Stromal cell of bone marrow (primary cell): ENCODE data around the gene MRPS24.
"Not testable (repeated sequence)": the region's sequence is repeated elsewhere in the genome, so short reads cannot be mapped to it uniquely, and the experiment has no call there.

Source experiments
- DNase-seq: peaks from one replicate; pipeline ENCODE4 v3.0.0-alpha.2; 2012; ENCODE audit warnings: low read depth

MRPS24 gene

DNA sequence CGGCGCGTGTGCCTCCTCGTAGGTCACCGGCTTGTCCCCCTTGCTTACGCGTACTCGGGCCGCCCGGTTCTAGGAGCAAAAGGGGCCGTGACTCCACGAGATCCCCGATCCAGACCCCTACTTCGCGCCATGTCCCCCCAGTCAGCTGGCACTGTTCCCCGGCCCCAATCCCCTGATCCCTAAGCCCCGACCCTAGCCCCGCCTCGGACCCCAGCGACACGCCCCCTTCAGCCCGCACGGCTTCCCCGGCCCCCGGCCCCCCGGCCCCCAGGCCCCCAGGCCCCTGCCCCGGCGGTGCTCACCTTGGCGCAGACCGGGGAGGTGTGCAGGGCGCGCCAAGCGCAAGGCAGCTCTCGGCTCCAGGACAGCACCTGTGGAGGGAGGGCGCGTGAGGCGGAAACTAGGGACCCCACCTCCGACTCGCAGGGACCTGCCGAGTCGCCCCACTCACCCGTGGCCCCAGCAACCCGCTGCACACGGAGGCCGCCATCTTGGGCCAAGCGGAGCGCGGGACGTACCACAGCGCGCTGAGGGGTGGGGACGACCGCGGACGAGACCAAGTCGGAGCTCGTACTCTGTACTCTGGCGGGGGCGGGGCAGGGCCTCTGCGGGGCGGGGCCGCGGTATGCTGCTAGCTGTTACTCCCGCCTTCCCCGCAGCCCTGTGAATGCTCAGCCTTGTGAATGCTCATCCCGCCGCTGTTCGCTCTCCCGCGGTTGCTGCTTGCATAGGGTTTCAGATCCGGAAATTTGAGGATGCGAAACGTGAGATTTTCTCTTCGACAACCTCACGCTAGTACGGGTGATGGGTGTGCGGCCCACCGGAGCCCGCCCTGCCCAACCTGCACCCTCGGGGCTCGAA lies at the start of gene MRPS24:
MRPS24 (minus strand) TSS at position 512 of the 861 bp plus-strand sequence; CDS start at position 490, 22 bp downstream.
- peak; percentile 89 for DNase-seq

DNA sequence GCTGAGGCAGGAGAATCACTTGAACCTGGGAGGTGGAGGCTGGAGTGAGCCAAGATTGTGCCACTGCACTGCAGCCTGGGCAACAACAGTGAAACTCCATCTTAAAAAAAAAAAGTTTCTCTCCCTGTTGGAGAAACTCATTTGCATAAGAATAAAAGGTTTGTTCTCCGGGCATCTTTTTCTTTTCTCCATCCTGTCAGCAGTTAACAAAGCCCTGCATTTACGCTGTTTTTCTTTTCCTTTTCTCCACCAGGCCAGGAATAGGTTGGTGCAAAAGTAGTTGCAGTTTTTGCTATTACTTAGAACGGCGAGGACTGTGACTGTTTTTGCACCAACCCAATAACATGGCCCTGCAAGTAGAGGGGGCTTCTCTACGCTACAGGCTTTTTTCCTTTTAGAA lies 46.6 kb upstream of the MRPS24 start:
- DNase-seq = no peak

DNA sequence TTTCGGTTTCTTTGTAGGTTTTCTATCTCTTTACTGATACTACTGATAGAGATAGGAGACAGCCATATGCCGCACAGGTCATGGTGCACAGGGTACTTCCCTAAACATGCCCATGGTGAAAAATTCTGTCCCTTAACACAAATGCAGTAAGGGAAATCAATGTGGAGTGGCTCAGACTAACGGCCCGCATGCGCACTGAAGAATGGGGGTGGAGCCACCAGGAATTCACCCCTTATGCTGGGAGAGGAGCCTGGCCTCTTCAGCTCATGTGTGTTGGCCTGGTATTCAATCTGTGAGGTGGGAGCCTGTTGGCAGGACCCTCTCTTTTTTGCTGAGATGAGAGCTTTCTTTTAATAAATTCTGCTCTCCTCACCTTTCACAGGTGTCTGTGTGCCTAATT lies 45.5 kb upstream of the MRPS24 start:
- DNase-seq = no peak

DNA sequence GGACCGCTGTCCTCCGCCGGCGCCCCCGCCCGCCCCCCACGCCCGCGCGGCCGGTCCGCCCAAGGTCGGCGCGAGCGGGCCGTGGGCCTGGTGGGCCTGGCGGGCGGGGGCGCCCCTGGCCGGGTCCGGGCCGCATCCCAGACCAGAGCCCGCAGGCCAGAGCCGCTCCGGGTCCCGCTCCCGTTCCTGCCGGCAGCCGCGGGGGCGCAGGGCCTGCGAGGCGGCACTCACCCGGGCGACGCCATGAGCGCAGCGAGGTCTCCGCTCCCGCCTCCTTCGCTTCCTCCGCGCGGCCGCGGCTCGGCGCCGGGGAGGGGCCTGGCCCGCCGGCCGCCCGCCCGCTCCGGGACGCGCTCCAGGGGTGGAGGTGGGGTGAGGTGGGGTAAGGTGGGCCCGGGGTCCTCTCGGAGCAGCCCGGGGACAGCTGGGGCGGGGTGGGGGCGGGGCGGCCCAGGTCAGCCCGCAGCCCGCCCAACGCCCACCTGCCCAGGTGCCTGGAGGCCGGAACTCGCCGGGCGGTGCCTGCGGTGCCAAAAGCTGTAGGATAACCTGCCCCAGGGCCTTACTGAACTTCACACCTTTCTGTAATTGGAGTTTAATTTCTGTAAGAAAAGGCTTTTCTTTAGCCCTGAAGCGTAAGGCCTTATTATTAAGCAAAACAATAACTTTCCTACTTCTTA lies 37.2 kb upstream of the MRPS24 start, which contains the start of gene URGCP:
URGCP (minus strand) TSS at position 266 of the 680 bp plus-strand sequence; CDS start at position 245, 21 bp downstream.
- no peak for DNase-seq

DNA sequence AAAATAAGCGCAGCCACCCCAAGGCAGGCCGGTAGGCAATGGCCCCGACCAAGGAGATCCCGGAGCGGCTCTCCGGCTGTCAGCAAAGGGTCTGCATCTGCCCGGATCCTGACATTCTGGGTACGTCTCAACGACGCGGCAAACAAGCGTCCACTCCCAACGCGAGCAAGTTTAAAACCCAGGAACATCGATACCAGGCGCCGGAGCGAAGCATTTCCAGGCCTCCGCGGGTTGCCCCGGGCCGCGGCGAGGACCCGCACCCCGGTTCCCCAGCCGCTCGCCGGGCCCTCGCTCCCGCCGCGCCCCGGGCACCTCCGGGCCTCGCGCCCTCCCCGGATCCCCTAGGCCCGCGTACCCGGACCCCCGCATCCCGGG lies 36.6 kb upstream of the MRPS24 start:
- no peak for DNase-seq

DNA sequence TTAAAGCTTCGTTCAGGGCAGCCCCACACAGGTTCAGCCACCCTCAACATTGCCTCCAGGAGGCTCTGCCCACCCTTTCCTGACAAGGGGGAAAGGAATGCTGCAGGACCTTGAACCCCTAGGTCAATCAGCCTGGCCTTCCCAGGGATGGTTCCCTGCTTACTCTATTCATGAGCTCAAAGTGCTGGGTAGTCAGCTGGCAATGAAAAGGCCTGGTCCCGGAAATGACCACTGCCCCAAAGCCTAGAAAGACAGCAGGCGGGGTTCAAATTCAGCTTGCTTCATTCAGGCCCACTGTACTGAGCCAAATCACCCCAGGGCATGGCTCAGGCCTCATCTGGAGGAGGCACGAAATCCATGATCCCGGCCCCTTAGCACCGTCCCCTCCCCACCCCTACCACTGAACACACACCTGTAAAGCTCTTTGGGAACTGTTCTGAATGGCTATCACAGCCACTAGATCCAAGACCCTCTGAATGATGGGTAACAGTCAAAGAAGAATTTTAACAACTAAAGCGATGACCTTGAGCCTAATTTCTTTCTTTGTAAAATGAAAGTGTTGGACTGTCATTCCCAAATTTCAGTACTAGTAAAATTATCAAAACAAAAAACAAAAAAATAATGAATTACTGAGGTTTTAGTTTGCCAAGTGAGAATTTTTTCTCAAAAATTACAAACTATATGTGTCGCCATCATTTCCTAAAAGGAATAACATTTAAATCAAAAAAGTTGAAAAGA lies 36.1 kb upstream of the MRPS24 start:
- DNase-seq = no peak

DNA sequence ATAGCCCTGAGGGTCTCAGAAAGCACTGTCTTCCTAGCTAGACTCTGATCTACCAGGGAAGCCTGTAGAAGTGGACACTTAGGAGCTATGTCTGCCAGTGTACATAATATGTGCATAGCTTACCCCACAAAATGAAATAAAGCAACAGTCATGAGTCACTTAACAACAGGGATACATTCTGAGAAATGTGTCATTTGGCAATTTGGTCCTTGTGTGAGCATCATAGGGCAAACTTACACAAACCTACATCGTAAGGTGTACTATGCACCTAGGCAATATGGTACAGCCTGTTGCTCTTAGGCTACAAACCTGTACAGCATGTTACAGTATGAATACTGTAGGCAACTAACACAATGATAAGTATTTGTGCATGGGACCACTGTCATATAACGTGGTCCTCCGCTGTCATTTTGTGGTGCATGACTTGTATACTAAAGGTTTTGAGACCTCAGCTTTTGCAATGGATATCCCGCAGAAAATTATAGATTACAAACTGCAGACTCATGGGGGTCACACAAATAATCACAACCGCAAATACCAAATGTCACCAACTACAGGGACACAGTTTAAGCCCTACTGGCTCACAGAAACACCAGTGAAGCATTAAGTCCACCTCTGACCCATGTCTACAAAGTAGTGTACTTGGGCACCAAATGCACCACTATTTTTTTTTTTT lies 35.4 kb upstream of the MRPS24 start:
- DNase-seq = no peak

DNA sequence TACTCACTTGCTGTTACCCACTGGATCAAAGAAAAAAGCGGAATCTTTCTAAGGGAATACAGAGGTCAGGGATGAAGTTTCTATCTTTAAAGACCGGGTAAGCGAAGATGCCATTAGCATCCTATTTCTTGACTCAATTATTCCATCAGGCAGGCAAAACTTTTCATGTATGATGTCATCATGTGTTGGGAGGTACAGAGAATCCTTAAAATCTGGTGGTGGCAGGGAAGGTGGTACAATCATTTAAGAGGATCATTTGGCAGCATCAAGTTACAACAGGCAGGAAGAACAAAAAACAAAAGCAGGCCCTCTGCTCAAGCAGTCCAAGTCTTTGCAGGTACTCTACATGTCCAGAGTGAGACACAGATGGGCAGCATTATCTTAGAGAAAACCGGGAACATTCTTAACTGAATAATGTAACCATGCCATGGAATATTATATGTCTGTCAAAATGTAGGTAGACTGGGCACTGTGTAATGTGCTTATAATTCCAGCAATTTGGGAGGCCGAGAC lies 33.3 kb upstream of the MRPS24 start:
- DNase-seq = no peak

DNA sequence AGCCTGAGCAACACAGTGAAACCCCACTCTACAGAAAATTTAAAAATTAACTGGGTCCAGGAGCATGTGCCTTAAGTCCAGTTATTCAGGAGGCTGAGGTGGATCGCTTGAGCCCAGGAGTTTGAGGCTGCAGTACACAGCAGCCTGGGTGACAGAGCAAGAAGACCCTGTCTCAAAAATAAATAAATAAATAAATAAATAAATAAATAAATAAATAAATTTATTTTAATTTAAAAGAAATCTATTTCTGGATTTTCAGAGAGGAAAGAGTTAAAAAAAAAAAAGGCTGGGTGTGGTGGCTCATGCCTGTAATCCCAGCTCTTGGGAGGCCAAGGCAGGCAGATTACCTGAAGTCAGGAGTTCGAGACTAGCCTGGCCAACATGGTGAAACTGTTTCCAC lies 29.3 kb upstream of the MRPS24 start:
- not testable (repeated sequence) for DNase-seq

DNA sequence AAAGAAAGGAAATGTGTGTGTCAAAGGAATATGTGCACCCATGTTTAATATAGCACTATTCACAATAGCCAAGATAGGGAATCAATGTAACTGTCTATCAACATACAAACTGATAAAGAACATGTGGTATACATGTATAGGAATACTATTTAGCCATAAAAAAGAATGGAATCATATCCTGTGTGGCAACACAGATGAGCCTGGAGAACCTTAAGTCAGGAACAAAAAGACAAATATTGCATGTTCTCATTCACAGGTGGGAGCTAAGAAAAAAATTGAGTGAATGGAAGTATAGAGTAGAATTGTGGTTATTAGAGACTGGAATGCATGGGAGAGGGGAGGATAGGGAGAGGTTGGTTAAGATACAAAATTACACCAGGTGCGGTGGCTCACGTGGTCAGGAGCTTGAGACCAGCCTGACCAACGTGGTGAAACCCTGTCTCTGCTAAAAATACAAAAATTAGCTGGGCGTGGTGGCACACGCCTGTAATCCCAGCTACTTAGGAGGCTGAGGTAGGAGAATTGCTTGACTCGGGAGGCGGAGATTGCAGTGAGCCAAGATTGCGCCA lies 26.6 kb upstream of the MRPS24 start:
- no peak for DNase-seq

DNA sequence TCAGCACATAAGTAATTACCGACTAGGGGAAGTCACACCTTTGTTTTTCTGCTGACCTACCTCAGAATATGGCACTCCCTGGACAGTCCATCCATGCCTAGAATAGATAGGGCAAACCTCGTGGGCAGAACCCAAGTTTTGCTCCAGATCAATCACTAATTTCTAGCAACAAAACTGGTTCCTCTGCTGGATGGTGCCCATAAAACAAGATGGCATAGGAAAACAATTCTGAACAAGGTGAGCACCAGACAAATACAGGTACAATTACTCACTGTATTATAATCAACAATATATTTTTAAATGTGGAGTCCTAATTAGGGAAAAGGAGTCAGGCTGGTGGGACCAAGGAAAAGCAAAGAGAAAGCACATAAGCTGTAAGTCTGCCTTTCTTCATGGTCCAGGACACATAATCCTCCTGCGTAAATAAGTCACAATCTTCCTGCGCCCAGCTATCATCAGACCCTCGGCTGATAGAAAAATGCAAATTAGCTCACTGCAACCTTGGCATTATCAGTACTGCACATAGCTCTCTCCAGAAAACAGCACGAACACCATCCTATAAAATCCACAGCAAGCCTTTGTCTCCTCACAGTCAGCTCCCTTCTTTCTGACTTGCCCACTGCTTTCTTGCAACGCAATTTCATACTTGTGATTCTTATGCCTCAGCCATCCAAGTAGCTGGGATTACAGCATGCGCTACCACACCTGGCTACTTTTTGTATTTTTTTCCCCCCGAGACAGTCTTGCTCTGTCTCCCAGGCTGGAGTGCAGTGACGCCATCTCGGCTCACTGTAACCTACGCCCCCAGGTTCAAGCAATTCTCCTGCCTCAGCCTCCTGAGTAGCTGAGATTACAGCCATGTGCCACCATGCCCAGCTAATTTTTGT lies 22.0 kb upstream of the MRPS24 start:
- DNase-seq = no peak

DNA sequence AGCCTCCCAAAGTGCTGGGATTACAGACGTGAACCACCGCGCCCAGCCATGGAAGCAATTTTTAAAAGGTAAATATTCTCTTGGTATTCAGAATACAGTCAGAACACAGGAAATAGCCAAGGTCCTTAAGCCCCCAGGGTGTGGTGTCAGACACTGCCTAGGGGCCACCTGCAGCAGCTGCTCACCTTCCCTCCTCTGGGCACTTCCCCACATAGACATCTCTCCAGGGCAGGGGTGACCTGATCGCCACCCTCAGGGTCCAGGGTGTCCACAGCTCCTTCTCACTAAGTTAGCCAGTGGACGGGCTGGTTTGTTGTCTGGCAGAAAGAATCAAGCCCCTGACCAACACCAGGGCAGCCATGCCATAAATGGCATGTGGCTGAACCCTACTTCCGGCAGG lies 21.2 kb upstream of the MRPS24 start:
- DNase-seq = no peak

DNA sequence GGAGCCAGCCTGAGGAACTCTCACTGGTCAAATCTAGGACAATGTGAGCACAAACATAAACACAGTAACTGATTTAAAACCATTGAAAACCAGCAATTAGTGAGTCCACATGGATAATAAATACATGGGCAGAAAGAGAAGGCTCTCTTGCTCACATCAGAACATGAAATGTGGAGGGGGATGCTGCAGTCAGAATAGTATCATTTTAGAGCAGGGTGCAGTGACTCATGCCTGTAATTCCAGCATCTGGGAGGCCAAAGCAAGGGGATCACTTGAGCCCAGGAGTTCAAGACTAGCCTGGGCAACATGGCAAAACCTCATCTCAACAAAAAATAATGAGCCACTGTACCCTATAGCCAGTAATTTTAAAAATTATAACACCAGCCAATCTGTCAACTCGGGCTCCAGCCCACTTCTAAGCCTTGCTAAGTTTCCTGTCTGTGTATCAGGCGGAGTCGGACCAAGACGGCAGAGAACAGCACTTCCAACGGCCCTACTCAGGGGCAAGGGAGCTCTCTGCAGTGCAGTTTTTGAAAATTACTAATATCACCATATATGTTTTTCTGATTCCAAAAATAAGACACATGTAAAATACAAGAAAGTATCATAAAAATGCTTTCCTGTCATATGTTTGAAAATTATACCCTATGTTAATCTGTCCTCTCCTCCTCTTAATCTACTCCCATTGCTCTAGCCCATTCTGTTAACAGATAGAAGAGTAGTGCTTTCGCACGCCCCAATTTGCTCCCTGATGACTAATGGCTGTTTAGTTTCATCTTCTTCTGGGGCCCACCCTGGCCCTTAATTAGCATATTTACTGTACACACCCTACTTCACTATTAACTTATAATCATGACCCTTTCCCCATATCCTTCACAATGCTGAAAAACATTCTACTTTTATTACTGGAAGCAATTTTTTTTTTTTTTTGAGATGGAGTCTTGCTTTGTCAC lies 20.0 kb upstream of the MRPS24 start:
- DNase-seq = no peak

DNA sequence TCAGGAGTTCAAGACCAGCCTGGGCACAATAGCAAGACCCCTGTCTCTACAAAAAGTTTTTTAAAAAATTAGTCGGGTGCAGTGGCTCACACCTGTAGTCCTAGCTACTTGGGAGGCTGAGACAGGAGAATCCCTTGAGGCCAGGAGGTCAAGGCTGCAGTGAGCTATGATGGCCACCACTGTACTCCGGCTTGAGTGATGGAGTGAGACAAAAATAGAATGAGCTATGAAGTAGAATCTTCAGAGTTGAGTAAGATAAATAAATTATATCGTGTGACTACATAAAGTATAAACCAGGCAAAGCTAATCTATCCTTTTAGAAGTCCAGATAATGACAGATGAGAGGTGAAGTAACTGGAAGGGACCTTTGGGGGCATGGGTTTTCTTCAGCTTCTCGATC lies 15.3 kb upstream of the MRPS24 start:
- DNase-seq = no peak

DNA sequence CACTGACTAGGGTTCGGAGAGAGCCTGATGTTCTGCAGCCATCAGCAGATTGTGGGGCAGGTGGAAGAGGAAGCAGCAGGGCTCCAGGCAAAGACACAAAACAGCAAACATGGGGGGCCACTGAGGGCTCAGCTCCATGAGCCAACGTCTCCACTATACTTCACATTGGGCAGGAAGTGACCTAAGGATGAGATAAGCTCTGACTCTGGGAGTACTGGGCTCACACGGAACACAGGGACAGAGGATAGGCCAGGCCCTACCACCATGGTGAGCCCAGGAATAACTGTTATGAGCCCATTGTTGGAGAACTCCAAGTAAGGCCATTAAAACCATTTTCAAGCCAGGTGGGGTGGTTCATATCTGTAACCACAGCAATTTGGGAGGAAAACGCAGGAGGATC lies 14.9 kb upstream of the MRPS24 start:
- no peak for DNase-seq

DNA sequence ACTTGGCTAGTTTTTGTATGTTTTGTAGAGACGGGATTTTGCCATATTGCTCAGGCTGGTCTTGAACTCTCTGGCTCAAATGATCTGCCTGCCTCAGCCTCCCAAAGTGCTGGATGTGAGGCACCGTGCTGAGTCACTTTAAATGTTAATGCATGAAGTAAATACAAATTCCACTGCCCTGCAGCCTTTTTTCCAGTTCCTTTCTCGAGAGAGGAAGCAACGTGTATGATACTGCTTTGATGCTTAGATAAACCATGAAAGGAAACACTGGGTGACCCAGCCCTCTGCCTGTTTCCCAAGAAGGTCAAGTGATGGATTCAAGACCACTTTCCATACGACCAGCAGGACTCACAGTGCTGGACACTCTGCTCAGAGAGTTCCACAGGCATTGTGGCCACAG lies 11.3 kb upstream of the MRPS24 start:
- no peak for DNase-seq

DNA sequence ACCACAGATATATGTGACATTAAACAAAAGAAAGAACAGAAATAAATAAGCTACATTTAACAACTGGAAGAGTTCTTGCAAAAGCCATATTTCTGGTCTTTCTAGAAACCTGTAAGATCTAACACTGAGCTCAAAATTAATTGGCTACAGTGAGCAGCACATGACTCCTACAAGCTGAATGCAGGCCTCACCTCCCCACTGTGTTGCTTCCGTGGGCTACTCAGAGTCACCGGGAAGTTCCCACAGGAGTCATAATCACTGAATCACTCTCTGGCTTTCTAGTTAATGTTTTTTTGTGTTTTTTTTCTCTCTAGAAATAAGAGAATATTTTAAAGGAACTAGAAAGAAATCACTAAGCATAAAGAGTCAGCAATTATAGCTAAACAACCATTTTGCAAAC lies 10.2 kb upstream of the MRPS24 start:
- DNase-seq = peak; percentile 87

DNA sequence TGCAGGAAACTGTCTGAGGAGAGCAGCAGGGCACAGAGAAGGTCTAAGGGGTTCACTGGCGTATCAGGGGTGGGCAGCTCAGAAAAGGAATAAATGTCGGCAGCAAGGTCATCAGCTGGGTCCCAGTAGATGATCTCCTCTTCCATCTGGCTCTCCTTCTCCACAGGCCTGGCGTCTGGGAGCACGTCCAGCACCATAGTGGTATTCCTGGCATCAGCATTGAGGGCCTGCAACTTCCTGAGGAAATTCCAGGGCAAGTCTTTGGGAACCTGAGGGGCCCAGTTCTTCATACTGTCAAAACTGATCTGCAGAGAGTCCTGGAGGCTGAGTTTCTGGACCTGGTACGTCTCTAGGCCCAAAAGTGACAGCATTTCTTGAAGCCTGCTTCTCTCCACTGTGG lies 9.6 kb upstream of the MRPS24 start:
- peak; percentile 9 for DNase-seq
